GM08714 (cell line): ENCODE measurements around the gene GTF2IRD1.

Source experiments
- H3K4me3 ChIP-seq: fragments of 200-500 bp; sonication (Bioruptor generic); 2 replicates; pipeline ENCODE4 v1.5.1; 2014; ENCODE audit warnings: mild to moderate bottlenecking, low read length, inconsistent platforms
- ZNF274 ChIP-seq: IDR thresholded peaks from 2 replicates; pipeline ENCODE4 v1.6.1; 2012; ENCODE audit warnings: mild to moderate bottlenecking, low read depth, low read length

The GTF2IRD1 gene

GRCh38 chr7:74473116-74473515 lies 19.4 kb downstream of the GTF2IRD1 start:
- no peak for TF ChIP-seq ZNF274
- H3K4me3 ChIP-seq, result no peak overlapping the region

- TF ChIP-seq ZNF274, result no peak
These were observed 20.7 kb downstream of the GTF2IRD1 start for GRCh38 chr7:74474271-74474865.

GRCh38 chr7:74475243-74475986 lies 21.7 kb downstream of the GTF2IRD1 start:
- no peak overlapping the region for H3K4me3 ChIP-seq
- no peak for TF ChIP-seq ZNF274

More at GRCh38 chr7:74474271-74474865, 20.7 kb downstream of the GTF2IRD1 start:
- H3K4me3 ChIP-seq, result no peak overlapping the region

- H3K4me3 ChIP-seq, result no peak overlapping the region
- no peak for TF ChIP-seq ZNF274
These were observed 22.3 kb downstream of the GTF2IRD1 start for GRCh38 chr7:74475987-74476350.

- no peak overlapping the region for H3K4me3 ChIP-seq
- TF ChIP-seq ZNF274, result no peak
These were observed 22.9 kb downstream of the GTF2IRD1 start for GRCh38 chr7:74476626-74477025.

GRCh38 chr7:74478671-74479065 lies 25.0 kb downstream of the GTF2IRD1 start:
- H3K4me3 ChIP-seq, result no peak overlapping the region
- TF ChIP-seq ZNF274, result no peak

GRCh38 chr7:74479066-74479781 lies 25.5 kb downstream of the GTF2IRD1 start:
- TF ChIP-seq ZNF274, result no peak
- no peak overlapping the region for H3K4me3 ChIP-seq

GRCh38 chr7:74479961-74480829 lies 26.5 kb downstream of the GTF2IRD1 start:
- no peak overlapping the region for H3K4me3 ChIP-seq
- no peak for TF ChIP-seq ZNF274

GRCh38 chr7:74480861-74481417 lies 27.2 kb downstream of the GTF2IRD1 start:
- TF ChIP-seq ZNF274, result no peak
- H3K4me3 ChIP-seq, result no peak overlapping the region

GRCh38 chr7:74481458-74482196 lies 27.9 kb downstream of the GTF2IRD1 start:
- H3K4me3 ChIP-seq, result no peak overlapping the region
- no peak for TF ChIP-seq ZNF274

- TF ChIP-seq ZNF274, result no peak
- no peak overlapping the region for H3K4me3 ChIP-seq
These were observed 28.4 kb downstream of the GTF2IRD1 start for GRCh38 chr7:74482197-74482467.

GRCh38 chr7:74482629-74483401 lies 29.1 kb downstream of the GTF2IRD1 start:
- no peak overlapping the region for H3K4me3 ChIP-seq
- no peak for TF ChIP-seq ZNF274
